Thyroid gland (tissue), 4 donors: ENCODE data around the gene SLC38A3. TPM values are rescaled to one million over a fixed set of nuclear protein-coding genes. Genes with fewer than 3 reads are reported as not detected.
"Not testable (repeated sequence)": the region's sequence is repeated elsewhere in the genome, so short reads cannot be mapped to it uniquely, and the experiment has no call there.

Experiments used
- DNase-seq, 2 donors: peaks; one replicate each; pipeline ENCODE4 v3.0.0-alpha.2; 2019
- H3K27ac ChIP-seq, 3 donors: fragments of 200-600 bp; sonication (generic); 1 replicate in 2 of 3; 2 replicates in 1 of 3; pipeline ENCODE4 v1.5.1; 2016 to 2019; ENCODE audit warnings: mild to moderate bottlenecking in 1 of 3, moderate library complexity in 1 of 3
- H3K27me3 ChIP-seq: fragments of 200-600 bp; sonication (generic); one replicate; pipeline ENCODE4 v1.5.1; 2019
- H3K36me3 ChIP-seq, 2 donors: fragments of 200-600 bp; sonication (generic); one replicate each; pipeline ENCODE4 v1.5.1; 2016 to 2019
- H3K4me1 ChIP-seq, 2 donors: fragments of 200-600 bp; sonication (generic); one replicate each; pipeline ENCODE4 v1.5.1; 2017 to 2019
- H3K4me3 ChIP-seq, 3 donors: fragments of 200-600 bp; sonication (generic); replicated peaks in 1 of 3; 1 replicate in 2 of 3; 2 replicates in 1 of 3; pipeline ENCODE4 v1.5.1; 2016; ENCODE audit warnings: mild to moderate bottlenecking in 1 of 3
- H3K9me3 ChIP-seq: fragments of 200-600 bp; sonication (generic); one replicate; pipeline ENCODE4 v1.5.1; 2017
- CTCF ChIP-seq, 6 experiments: fragments of 200-600 bp in 3 of 6; fragments of 450-650 bp in 3 of 6; sonication (generic) in 3 of 6; IDR thresholded peaks; one replicate each; pipeline ENCODE4 v1.5.1; 2016 to 2019; ENCODE audit warnings: antibody characterized with exemption in 6 of 6, mild to moderate bottlenecking in 2 of 6, inconsistent platforms in 1 of 6, moderate library complexity in 1 of 6
- POLR2A ChIP-seq, 2 donors: fragments of 450-650 bp; IDR thresholded peaks; one replicate each; pipeline ENCODE4 v1.6.1; 2017; ENCODE audit warnings: antibody characterized with exemption in 2 of 2, mild to moderate bottlenecking in 2 of 2, moderate library complexity in 1 of 2
- WGBS, 2 donors: methylation state at CpG; one replicate each; pipeline ENCODE4 v1.1.5; 2017; 5-methylcytosine and 5-hydroxymethylcytosine counted together
- intact Hi-C: fragments of 100-400 bp; cut with DNase I; formaldehyde crosslinking; loops from one replicate; pipeline ENCODE4 v1.15.1; 2023
- total RNA-seq, 4 donors: library from RNA; depleted of rRNA; stranded (reverse); fragments of >200 nt; gene quantifications; one replicate each; pipeline ENCODE4 v1.2.3, GENCODE V29; 2016

The SLC38A3 gene
- total RNA-seq, 4 donors from 2014 or later = 1.1 to 5.0 (median 3.6) TPM

- H3K4me3 ChIP-seq = peak overlapping the region in 2 of 3 donors; percentile 28 to 72
- H3K27me3 ChIP-seq = no peaks in the 10 kb centered on the region
- peak in 1 of 2 donors; percentile 85 for TF ChIP-seq POLR2A (IDR thresholded peaks at IDR 0.05)
- peak; percentile 66 to 99 (median 99) for TF ChIP-seq CTCF (IDR thresholded peaks at IDR 0.05)
- peak; percentile 94 for DNase-seq
- peaks cover 36 to 45% of the 10 kb centered on the region in 2 donors for H3K4me1 ChIP-seq
- no peaks in the 10 kb centered on the region for H3K9me3 ChIP-seq
- peaks cover 22 to 27% of the 10 kb centered on the region in 2 donors for H3K36me3 ChIP-seq
- H3K27ac ChIP-seq = peak overlapping the region; percentile 97 to 99 (median 99)
- intact Hi-C loops = no loop called here
- WGBS, 2 donors = 4 to 17% methylated on average over 1 to 14 of the region's 70 CpGs
Observed at GRCh38 chr3:50260027-50260941, 55.2 kb downstream of the SLC38A3 start.

- 49 to 76% methylated on average over 4 of the region's 5 CpGs for WGBS, 2 donors
- Histone ChIP-seq H3K27me3 (no peaks in the 10 kb centered on the region), H3K4me3 (peak overlapping the region in 1 of 3 donors; percentile 72), H3K4me1 (peaks cover 43 to 49% of the 10 kb centered on the region in 2 donors), H3K27ac (peak overlapping the region; percentile 97 to 99 (median 99)), H3K36me3 (peaks cover 22 to 27% of the 10 kb centered on the region in 2 donors), H3K9me3 (no peaks in the 10 kb centered on the region)
- no peak for TF ChIP-seq CTCF (IDR thresholded peaks at IDR 0.05)
- TF ChIP-seq POLR2A (IDR thresholded peaks at IDR 0.05) = no peak
- no peak for DNase-seq
- intact Hi-C loops = no loop called here
Observed at GRCh38 chr3:50260942-50261441, 55.9 kb downstream of the SLC38A3 start.

GRCh38 chr3:50261505-50261904 is 56.4 kb downstream of the SLC38A3 start:
- intact Hi-C loops = no loop called here
- Histone ChIP-seq H3K27me3 (no peaks in the 10 kb centered on the region), H3K27ac (peak overlapping the region in 2 of 3 donors; percentile 99), H3K36me3 (peaks cover 16 to 22% of the 10 kb centered on the region in 2 donors), H3K4me1 (peaks cover 48 to 54% of the 10 kb centered on the region in 2 donors), H3K9me3 (no peaks in the 10 kb centered on the region), H3K4me3 (no peak overlapping the region)
- DNase-seq = no peak
- 22 to 46% methylated on average over 1 to 2 of the region's 2 CpGs for WGBS, 2 donors
- TF ChIP-seq POLR2A (IDR thresholded peaks at IDR 0.05) = no peak
- TF ChIP-seq CTCF (IDR thresholded peaks at IDR 0.05) = no peak

- H3K27ac ChIP-seq = peak overlapping the region in 1 of 3 donors; percentile 99
- H3K9me3 ChIP-seq, H3K4me3 ChIP-seq, DNase-seq, intact Hi-C loops, H3K27me3 ChIP-seq: not testable (repeated sequence)
- peaks cover 55 to 61% of the 10 kb centered on the region in 2 donors for H3K4me1 ChIP-seq
- 92 to 97% methylated on average over 4 of the region's 4 CpGs for WGBS, 2 donors
- peaks cover 9 to 15% of the 10 kb centered on the region in 2 donors for H3K36me3 ChIP-seq
Observed at GRCh38 chr3:50262200-50262599, 57.1 kb downstream of the SLC38A3 start.

GRCh38 chr3:50262778-50263177 is 57.7 kb downstream of the SLC38A3 start:
- no peak for DNase-seq
- WGBS, 2 donors = 88 to 91% methylated on average over 7 of the region's 7 CpGs
- Histone ChIP-seq H3K4me3 (no peak overlapping the region), H3K9me3 (no peaks in the 10 kb centered on the region), H3K27me3 (no peaks in the 10 kb centered on the region), H3K36me3 (peaks cover 4 to 9% of the 10 kb centered on the region in 2 donors), H3K4me1 (peaks cover 59 to 64% of the 10 kb centered on the region in 2 donors), H3K27ac (peak overlapping the region in 1 of 3 donors; percentile 87)
- TF ChIP-seq CTCF (IDR thresholded peaks at IDR 0.05) (no peak), POLR2A (IDR thresholded peaks at IDR 0.05) (no peak)
- intact Hi-C loops = no loop called here
